ENCODE results near the gene SNX24.
"Not testable (repeated sequence)": the region's sequence is repeated elsewhere in the genome, so short reads cannot be mapped to it uniquely, and the experiment has no call there.

The SNX24 gene

GRCh38 chr5:122874179-122874875 is 28.9 kb downstream of the SNX24 start:
- DNase-seq, result no peak

DNA sequence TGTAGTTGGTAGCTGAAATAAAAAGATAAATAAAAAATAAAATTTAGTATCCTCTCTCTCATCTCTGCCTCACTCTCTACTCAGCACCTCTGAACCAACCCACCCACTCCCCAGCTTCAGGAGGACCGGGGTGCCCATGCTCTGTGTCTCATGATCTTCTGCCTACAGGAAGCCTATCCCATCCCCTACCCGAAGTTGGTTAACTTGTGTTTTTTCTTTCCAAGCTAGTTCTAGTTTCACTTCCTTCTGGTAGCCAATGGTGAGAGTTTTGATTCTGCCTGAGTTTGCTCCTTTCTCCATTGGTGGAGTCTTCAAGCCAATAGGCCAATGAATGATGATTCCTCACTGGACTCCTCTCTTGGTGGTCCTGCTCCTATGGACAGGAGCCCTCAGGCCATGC is 32.1 kb downstream of the SNX24 start:
- DNase-seq, result no peak

- DNase-seq, result no peak
Measured at GRCh38 chr5:122879076-122879475, 33.7 kb downstream of the SNX24 start.

DNA sequence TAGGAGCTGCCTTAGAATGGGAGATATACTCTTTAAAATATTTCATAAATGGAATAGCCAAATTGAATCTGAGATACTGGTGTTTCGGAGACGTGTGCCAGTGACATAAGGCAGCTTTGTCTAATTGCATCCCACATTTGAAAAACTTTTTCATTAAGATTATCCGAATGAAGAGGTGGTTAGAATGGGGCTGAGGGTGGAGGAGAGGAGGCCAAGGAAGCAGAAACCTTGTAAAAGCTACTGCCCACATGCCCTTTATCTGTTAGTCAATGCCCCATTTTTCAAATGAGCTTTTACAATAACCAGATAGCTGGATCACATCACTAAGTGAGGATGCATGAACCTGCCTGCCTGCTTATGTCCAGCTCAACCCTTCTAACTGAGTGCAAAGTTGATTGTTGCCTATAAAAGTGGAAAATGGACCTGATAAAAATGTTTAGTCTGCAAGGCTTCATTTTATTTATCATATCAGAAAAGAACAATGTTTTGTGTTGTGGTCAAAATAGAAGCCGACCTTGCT is 34.8 kb downstream of the SNX24 start:
- DNase-seq, result no peak

- peak in 1 of 2 experiments; percentile 20 for DNase-seq
Measured at GRCh38 chr5:122880749-122881148, 35.3 kb downstream of the SNX24 start.

DNA sequence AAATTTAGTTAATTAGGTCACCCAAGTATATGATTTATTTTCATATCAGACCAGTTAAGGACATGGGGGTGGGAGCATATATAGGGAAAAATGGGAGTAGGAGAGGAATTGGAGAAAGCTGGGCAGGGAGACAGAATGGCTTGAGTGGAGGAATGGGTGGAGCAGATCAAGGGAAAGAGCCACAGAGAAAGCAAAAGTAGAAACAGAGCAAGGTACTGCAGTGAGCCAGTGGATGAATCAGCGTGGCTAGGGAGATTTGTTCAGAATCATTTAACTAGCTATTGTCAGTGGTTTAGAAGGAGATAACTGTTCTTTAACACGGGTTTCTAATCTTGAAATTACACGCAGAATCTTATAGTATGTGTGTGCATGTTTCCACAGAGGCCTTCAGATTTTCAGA is 37.4 kb downstream of the SNX24 start:
- peak in 1 of 2 experiments; percentile 24 for DNase-seq

GRCh38 chr5:122885045-122885517 is 39.7 kb downstream of the SNX24 start:
- DNase-seq, result no peak

GRCh38 chr5:122885891-122886290 is 40.5 kb downstream of the SNX24 start:
- DNase-seq, result no peak

DNA sequence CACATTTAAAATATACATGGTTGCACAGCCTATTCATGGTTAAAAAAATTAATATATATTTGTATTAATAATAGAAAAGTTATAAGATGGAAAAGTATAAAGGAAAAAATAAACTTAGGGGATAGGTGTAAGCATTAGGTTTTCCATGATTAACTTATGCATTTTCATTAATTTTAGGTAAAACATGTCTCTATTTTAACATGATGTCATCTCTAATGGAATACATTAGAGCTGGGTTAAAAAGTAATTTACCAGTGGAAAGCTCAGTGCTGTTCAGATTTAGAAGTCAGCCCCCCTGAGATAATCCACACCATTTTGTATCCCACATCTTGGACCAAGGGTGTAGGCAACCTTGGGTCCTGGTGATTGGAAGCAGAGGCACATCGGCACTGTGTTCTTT is 49.7 kb downstream of the SNX24 start:
- DNase-seq, result no peak

DNA sequence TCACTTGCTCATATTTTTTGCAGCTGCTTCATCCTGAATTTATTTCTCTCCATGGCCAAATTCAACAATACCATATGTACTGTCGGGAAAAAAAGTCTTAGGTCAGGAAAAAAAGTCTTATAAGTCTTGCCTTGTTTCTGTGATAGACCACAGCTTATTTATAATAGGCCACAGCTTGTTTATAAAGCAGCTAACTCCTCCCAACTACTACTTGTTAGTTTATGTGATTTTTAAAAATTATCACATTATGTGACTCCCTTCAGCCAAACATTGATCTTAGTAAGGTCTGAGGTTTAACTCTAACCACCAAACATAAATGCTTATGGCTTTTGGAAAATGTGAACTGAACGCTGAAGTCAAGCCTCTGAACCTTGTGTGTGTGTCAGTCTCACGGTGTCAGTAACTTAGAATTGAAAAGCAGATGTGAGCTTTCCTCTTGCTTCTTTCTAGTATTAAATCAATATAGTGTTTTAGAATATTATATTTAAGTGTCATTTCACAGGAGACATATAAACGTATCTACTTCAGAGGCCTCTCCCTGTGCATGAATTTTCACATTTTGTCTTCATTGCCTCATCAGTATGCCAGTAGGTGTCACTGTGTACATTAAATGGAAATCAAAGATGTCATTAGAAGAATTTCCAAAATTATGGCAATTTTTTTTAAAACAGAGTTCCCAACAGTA is 51.3 kb downstream of the SNX24 start:
- no peak for DNase-seq

- no peak for DNase-seq
Measured at GRCh38 chr5:122897283-122897602, 51.8 kb downstream of the SNX24 start.

GRCh38 chr5:122901346-122901745 is 55.9 kb downstream of the SNX24 start:
- DNase-seq, result no peak

DNA sequence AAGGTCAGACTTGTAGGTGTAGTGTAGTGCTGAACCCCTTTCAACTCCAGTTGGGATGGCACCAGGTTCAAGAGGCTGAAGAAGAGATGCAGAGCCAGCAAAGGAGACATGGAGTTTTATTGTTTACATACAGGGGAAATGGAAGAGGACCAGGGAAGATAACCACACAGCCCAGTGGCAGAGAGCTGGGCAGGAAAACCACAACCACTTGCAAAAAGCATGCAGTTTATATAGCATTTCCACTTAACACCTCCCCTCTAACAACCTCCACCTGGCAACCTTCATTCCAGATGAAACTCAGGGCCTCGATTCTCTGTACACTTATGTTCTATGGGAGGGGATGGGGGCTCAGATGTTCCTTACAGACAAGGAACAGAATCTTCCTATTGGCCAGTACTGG is 56.9 kb downstream of the SNX24 start:
- no peak for DNase-seq

DNA sequence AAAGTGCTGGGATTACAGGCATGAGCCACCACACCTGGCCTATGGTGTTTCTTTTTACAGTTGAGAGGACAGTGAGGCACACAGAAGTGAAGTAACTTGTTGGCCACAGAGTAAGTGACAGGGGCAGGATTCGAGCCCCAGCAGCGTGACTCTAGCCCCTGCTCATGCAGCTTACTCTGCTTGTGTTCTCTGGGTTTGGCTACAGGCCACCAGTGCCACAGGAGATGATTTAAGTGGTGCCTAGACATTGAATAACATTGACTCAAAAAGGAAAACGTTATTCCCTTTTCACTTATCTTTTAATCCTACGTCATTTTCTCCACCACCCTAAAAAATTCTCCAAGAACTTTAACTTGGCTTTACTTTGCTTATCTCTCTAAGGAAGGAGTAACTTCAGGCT is 61.4 kb downstream of the SNX24 start:
- no peak for DNase-seq

DNA sequence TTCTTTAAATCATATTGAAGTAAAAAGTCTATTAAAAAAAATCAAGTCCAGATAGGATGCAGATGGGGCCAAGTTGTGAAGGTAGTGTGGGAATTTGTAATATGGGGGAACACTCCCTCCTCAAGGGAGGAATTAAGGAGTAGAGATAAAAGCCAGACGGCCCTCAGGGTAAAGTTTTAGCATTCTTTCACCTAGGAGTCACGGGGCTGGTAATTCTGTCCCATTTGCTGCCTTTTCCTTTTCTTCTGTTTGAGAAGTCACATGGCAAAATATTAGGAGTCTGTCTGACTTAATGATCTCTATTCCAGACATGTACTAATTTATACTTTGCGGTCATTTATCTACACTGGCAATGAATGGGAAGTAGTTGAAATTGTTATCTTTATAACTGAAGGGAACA is 61.9 kb downstream of the SNX24 start:
- no peak for DNase-seq

- DNase-seq, result no peak
Measured at GRCh38 chr5:122908108-122908507, 62.7 kb downstream of the SNX24 start.

- DNase-seq, result no peak
Measured at GRCh38 chr5:122908662-122909061, 63.2 kb downstream of the SNX24 start.

DNA sequence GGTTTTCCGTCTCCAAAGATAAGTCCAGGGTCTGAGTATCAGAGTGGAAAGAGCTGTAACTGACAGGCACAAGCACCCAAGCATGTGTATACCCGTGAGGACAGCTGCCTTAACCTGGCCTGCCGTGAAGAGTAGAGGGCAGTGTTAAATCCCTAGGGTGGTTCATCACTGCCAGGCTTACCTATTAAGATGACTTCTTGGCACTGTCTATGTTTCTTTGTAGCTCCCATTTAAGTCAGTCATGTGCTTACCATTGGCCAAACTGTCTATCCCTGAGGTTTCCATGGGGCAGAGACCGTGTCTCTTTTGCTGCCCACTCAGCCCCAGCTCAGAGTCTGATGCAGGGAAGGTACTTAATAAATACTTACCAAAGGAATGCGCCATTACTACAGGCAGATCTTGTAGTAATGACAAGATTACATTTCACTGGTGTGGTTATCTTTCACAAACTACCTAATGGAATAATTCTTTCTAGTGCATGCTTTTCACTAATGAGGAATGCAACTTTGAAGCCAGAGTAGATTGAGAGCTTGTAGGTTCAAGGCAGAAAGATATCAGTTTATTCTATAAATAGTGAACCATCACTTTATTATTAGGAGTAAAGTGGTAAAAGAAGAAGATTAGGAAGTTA is 64.2 kb downstream of the SNX24 start:
- no peak for DNase-seq

DNA sequence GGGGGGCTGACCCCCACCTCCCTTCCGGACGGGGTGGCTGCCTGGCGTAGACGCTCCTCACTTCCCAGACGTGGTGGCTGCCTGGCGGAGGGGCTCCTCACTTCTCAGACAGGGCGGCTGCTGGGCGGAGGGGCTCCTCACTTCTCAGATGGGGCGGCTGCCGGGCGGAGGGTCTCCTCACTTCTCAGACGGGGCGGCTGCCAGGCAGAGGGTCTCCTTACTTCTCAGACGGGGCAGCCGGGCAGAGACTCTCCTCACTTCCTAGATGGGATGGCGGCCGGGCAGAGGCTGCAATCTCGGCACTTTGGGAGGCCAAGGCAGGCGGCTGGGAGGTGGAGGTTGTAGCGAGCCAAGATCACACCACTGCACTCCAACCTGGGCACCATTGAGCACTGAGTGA is 68.0 kb downstream of the SNX24 start:
- not testable (repeated sequence) for DNase-seq

- no peak for DNase-seq
Measured at GRCh38 chr5:122915717-122916461, 70.5 kb downstream of the SNX24 start.

DNA sequence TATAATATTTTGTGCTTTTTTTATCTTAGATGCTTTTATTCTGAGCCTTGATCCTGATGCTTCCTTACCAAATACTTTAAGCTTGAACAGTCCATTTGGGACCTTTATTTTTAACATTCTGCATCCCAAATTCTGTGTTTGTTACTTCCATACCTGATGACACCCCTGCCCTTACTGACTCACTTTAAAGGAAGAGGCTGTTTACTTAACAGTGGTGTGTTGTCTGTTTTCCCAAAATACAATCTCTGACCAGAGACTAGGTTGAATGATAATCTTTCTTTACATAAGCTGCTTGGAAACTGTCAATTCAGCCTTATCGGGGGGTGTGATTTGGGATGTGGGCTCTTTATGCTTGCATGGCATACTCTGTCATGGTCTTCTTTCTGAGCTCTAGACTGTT is 71.1 kb downstream of the SNX24 start:
- no peak for DNase-seq

GRCh38 chr5:122919969-122920368 is 74.6 kb downstream of the SNX24 start:
- DNase-seq, result no peak

DNA sequence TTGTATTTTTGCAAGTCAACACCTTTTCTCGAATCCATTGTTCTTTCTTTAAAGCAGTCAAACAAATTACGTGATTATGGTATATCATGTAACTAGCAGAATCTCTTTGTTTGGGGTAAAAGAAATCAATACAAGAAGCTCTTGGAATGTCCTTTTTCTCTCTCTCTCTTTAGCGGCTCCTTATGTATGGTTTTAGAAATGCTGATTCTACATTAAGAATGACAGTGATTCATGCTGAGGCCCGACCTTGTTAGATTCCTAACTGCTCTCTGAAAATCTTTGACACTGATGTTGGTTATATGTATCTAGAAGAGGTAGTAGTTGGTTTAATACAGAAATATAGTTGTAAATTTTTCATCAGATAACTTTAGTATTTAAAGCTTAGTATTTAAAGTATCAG is 76.4 kb downstream of the SNX24 start:
- DNase-seq, result no peak
